Activated CD4-positive, CD25-positive, alpha-beta regulatory T cell treated with anti-CD3 and anti-CD28 coated beads, Interleukin-2, amount 50 U/mL, for 72 hours (primary cell): ENCODE results near the gene RHEB.

ENCODE experiments used
- DNase-seq: peaks from one replicate; pipeline ENCODE4 v3.0.0; 2021

Gene RHEB

DNA sequence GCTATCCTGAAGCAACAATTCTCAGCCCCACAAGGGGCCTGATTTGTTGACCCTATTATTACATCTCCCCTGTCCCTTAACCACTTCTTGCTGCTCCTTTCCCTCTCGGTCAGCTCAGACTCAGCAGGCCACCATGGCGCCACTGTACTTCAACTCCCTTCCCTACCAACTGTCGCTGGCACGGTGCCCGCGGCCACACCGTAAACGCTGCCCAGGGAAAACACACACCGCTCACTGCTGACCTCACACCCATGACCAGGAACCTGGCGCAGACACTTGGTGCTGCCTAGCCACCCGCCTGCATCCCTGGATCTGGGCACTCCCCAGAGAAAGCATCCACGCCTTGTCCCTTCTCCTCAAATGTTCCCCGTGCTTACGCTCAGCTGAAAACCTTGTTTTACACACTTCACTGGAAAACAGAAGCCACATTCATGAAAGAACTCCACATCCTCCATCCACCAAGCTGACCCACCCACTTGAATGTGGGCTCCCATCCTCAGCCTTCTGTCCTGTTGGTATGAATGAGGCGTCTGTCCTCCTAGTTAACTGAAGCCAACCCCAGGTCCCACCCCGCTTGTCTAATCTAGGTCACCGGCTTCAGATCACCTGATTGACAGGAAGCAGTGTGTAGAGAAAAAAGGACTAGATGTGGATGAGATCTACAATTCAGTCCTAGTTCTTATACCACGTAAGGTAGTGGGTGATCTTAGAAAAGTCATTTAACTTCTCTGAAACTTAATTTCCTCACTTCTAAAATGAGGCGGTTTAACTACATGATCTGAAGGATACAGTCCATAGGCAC is 51.3 kb downstream of the RHEB start:
- no peak for DNase-seq

DNA sequence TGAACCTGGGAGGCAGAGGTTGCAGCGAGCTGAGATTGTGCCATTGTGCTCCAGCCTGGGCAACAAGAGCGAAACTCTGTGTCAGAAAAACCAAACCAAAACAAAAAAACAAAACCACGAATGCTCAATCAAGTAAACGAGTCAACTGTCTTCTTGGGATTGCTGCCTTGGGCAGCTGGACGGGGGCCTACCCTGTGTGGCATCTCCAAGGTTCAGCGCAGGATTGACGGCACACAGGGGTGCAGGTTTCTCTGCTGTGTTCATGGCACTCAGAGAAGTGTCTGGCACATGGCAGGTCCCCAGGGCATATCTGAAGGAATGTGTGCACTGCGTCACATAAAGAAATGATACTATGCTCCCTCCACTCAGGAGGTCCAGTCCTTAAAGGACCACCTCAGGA is 54.5 kb downstream of the RHEB start:
- no peak for DNase-seq

DNA sequence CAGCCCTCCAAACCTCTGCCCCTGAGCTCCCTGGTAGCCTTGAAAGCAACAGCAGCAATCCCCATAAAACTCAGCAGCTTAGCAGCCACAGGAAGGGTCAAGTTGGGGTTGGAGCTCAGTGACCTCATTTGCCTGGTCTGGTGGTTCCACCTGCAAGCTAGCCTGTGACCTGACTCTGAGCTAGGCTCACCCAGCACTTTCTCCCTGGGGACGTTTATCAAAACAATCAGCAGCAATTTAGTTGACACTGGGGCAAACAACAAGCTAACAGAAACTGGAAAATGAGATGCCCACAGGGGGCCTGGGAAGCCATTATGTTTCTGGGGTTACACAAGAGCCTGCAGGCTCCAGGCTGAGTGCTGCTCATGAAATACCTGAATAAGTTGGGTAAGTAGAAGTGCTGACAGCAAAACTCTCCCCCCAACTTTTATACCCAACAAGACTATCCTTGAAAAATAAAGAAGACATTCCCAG is 57.4 kb downstream of the RHEB start:
- DNase-seq, result no peak

DNA sequence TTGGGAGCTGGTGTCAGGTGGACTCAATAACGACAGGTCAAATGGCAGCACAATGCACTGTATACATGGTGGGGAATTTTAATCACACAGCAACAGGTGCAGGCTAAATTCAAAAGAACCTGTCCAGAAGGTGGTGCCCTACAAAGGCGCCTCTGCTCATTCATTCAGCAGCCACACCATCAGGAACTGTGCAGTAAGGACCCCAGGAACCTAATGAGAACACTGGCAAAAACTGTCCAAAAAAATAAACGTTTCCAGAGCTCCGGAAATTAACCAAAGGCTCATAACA is 57.8 kb downstream of the RHEB start:
- no peak for DNase-seq

DNA sequence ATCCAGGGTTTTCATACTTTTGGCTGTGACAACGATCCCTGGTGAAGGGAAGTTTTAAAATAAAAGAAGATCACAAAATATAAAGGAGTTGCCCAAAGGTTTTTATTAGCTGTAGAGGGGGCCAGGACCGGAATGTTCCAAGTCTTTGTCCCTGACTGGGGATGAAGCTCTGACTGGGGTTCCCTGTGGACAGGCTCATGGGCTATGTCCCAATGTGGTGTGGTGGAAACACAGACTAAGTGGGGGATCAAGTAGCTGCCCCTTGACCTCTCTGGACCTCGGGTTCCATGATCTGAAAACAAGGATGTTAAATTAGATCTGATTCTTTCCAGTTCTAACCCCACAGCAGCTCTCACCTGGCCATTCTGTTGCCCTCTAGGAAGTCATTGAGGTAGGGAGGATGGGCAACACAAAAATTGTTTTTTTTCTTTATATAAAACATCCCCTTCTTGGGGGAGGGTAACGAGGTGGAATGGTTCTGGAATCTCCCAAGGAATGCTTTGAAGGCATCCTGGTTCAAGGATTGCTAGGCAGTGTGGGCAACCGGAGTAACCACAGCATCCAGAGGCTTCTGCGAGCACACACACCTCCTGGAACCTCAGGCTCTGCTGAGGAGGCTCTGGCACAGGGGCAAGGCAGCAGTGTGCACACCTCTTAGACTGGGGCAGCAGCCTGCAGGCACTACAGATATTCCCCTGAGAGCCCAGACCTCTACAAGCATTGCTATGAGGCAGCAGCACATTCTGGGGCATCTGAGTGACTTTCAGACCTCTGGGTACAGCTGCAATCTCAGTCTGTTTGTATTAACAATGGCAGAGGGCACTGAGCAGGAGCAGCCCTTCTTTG is 58.4 kb downstream of the RHEB start:
- no peak for DNase-seq

DNA sequence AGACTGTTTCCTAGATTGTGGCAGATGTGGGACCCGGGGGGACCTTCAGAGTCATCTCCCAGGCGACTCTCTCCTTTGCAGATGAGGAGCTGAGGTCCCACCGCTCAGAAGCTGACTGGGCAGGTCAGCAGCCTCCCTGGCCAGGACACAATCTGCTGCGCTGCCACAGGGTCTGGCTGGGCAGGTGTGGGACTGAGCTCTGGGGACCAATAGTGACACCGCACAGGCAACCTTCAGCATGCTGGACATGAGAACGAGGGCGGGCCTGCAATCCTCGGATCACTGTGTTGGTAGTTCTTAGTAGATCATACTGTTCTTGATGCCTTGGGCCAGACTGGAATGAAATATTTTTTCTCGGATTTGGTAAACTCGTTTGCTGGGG is 59.2 kb downstream of the RHEB start:
- no peak for DNase-seq

DNA sequence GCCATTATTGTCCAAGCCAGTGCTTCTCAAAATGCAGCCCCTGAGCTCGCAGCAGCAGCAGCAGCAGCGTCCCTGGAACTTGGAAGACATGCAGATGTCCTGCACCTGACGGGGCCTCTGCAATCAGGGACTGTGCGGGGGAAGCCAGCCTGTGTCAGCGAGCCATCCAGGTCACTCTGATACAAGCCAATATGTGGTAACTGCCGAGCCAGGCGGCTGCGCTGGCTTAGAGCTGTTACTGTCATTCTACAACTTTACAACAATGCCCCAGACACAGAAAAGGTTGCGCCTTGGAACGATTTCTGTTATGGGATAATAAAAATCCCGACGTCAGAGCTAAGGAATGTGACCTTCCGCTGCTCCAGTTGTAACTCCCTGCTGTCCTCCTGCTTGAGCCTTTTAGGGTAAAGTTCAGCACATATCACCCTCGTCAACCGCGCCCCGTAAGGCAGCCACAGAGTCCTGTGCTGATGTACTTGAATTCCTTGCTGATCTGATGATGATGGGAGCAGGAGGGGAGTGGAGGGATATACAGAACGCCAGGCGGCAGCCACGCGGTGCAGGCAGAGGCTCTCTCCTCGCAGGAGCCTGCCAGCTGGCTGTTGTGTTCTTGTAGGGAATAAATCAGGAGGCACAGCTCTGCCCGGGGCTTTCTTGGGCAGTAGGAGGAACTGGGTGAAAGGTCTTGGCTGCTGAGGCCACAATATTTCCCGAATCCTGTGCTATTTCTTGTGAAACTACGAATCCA is 59.8 kb downstream of the RHEB start:
- DNase-seq, result no peak

DNA sequence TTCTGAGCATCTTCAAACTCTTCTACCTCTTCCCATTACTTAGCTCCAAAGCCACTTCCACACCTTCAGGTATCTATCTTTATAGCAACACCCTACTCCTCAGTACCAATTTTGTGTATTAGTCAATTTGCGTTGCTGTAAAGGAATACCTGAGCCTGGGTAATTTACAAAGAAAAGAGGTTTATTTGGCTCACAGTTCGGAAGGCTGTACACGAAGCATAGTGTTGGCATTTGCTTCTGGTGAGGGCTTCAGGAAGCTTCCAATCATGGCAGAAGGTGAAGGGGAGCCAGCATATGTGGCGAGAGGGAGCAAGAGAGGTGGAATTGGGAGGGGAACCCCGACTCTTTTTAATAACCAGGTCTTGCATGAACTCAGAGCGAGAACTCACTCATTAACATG is 62.2 kb downstream of the RHEB start:
- DNase-seq, result no peak

DNA sequence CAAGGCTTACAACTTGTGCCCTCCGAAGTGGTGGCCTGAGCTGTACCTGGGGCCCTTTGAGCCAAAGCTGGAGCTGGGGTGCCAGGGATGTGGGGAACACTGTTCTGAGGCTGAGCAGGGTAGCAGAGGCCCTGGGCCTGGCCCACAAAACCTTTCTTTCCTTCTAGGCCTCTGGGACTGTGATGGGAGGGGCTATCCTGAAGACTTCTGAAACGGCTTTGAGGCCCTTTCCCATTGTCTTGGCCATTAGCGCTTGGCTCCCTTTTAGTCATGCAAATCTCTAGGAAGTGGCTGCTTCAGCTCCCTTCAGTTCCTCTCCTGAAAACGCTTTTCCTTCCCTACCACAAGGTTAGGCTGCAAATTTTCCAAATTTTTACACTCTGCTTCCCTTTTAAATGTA is 62.9 kb downstream of the RHEB start:
- no peak for DNase-seq

DNA sequence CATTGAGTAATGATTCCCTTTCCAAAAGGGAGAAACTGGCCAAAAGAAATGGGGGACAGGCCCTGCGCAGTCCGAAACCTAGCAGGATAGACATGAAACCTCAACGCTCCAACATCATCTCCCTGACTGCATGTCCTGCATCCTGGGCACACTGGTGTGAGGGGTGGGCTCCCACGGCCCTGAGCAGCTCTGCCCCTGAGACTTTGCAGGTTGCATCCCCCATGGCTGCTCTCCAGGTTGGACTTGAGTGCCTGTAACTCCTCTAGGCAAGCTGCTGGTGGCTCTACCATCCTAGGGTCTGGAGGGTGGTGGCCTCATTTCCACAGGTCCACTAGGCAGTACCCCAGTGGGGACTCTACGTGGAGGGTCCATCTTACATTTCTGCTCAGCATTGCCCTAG is 63.4 kb downstream of the RHEB start:
- no peak for DNase-seq

DNA sequence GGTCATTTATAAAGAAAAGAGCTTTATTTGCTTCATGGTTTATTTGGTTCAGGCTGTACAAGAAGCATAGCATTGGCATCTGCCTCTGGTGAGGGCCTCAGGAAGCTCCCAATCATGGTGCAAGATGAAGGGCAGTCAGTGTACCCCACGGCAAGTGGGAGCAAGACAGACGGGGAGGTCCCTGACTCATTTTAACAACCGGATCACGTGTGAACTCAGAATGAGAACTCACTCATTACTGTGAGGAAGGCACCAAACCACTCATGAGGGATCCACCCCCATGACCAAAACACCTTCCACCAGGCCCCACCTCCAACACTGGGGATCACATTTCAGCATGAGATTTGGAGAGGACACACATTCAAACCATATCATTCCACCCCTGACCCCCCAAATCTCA is 64.0 kb downstream of the RHEB start:
- no peak for DNase-seq

DNA sequence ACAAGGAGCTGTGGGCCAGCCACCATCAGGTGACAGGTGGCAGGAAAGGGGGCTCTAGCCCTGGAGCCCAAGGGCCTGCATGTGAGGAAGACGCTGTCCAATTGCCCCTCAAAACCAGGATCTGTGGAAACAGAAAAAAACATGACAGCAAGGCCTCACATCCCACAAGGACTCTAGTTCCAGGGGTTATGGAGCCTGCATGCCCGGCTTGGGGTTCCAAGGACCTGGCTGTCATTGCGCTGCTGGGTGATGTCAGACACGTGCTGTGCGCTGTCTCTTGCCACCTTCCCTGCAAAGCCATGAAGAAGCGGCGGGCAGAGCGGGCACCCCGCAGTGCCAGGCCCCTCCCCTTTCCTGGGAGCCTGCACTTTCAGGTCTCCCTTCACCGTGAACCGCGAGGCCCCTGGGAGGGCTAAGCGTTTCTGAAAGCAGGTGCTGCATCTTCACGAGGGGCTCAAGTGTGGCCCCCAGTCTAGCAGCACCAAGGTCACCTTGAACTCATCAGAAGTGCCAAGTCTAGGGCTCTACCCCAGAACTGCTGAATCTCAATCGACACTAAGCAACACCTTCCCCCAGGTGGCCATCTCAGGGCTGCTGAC is 64.7 kb downstream of the RHEB start:
- DNase-seq, result peak; percentile 21

DNA sequence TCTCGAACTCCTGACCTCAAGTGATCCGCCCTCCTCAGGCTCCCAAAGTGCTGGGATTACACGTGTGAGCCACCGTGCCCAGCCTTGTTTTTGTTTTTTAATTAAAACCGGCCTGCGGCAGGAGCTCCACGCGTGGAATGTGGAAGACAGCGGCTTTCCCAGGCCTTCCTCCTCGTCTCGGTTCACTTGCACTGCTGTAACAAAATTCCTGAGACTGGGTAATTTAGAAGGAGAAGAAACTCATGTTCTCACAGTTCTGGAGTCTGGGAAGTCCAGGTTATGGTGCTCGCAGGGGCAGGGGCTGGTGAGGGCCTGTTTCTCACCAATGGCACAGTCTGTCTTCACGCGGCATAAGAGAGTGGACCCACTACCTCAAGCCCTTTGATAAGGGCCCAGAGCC is 65.4 kb downstream of the RHEB start:
- DNase-seq, result no peak

DNA sequence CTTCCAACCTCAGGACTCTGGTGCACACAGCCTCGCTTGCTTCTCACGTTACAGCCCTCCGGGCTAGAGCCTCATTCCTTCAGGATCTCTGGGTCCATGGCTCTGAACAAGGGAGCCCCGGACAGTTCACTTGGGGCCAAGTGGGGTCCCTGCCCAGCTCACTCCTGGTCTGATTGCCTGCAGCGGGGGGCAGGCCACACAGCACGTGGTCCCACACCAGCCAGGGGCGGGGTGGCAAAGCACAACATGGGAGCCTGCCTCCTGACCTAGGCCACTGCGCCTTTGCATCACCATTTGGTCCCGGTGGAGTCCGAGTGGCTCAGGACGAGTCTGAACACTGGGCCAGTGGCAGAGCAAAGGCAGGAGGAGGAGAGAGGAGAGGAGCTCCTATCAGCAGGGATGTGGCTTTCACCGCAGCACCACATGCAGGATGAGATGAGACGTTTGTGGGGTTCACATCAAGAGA is 66.3 kb downstream of the RHEB start:
- no peak for DNase-seq

DNA sequence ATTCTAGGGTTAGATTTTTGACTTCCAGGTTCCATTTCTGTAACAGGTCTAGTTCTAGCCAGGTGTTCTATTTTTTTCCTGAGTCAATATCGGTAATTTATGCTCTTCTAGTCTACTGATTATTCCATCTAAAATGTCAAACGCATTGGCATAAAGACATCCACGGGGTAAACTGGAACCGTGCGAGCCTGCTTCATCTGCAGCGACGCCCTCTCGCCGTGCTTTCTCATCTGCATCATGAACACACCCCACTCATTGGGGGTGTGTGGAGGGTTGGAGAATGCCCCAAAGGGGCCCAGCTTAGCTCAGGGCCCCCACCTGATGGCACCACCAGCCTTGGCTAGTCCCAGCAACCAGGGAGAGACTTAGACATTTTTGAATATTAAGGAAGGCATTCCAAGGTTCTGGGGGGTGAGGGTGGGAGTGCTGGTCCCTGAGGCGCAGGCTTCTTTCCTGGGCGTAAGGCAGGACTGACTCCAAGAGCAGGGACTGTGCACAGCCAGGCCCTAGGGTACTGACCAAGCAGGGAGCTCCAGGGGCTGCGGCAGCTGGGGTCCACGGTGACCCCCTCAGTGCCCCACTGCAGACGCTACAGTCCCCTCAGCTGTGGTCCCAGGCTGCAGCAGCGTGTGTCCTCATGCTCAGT is 66.9 kb downstream of the RHEB start:
- peak; percentile 21 for DNase-seq

DNA sequence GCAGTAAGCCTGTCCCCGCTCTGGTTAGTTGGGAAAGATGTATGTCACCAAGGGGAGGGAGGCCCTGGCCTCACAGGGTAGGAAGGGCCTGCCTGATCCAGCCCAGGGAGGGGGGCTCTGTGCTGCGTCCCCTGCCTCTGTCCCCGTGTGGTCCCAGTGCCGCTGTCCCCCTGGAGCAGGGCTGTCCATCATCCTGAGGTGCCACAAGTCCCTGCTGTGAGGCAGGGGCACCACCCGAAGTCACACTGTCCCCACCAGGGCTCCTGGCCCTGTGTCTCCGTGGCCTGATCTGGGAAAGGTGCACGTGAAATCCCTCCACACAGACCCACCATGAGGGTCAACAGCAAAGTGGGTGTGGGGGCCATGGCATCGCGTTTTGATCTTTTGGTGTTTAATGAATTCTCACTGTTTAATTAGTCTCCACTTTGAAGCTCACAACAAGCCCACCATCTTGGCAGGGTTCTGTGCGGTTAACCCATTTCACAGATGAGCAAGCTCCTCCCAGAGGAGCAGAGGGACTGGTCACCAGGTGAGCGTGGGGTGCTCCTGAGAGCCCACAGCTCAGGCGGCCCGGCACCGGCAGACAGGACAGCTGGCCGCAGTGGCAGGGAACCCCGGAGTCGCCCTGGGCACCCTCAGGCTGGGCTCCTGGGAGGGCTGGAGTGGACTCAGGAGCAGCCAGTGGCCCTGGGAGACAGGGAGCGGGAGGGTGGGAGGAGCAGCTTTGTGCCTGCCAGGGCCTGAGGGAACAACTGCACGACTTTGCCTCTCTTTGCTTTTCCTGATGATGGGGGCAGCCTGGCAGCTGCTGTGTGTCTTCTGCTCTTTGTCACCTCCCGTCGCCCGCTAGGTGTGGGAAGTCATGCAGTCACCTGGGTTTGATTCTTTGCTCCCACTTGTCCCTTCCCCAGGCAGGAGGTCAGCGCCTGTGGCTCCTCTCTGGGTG is 67.8 kb downstream of the RHEB start:
- DNase-seq, result peak; percentile 22

DNA sequence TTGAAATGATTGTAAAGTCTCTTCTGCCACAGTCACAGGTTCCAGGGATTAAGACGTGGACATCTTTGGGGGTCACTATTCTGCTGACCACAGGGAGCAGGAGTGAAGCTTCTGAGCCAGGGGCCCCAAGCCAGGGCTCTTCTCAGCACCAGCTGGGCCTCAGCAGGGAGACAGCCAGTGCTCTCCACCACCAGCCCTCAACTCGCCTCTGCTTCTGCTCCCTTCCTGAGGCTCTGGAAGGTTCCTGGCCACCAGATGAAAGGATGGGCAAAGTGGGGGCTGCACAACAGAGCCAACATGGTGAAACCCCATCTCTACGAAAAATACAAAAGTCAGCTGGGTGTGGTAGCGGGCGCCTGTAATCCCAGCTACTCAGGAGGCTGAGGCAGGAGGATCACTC is 68.5 kb downstream of the RHEB start:
- peak; percentile 15 for DNase-seq

DNA sequence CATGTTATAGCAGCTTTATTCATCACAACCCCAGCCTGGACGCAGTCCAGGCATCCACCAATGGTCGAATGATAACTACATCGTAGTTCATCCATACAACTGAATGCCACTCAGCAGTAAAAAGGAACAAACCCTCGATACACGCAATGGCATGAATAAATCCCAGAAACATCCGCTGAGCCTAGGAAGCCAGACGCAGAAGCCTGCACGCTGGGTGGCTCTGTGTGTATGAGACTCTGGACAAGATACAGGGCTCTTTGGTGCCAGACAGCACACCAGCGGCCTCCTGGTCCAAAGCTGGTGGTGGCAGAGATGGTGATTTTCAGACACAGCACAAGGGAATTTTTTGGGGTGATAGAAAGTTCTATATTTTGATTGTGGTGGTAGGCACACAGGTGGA is 69.7 kb downstream of the RHEB start:
- peak; percentile 19 for DNase-seq

DNA sequence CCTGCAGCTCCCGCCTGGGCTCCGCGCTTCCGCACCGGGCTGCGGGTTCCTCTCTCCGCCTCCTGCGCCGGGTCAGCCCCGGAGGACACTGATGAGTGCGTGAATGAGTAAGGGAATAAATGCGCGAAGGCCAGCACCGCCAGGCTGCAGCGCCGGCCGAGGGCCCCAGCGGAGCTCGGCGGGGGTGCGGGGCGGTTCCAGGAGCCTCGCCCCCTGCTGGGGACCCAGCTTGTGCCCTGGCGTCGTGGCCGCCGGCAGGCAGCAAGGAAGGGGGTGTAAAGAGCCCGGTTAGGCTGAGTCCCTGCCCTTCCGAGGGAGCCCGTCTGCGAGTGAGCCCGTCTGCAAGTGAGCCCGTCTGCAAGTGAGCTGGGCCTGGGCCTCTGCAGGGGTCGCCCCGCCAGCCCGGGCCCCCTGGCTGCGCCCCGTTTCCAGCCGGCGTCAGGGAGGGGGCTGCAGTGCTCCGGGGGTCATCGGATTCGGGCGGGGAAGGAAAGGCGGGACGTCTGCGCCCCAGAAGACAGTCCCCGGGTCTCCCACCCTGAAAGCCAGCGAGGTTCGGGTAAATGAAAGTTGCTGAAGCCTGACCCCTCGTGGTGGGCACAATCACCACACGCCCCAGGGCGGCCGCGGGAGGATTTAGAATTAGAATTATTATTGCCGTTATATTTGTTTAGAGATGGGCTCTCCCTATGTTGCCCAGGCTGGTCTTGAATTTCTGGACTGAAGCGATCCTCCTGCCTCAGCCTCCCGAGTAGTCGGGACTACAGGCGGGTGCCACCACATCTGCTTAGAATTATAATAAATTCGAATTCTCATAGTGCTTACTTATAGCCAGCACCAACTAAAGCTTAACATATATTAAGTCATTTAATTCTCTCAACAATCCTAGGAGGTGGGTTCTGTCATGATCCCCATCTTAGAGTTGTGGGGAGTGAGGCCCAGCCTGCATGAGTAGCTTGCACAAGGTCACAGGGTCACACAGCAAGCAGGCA is 71.1 kb downstream of the RHEB start:
- DNase-seq, result peak; percentile 73

DNA sequence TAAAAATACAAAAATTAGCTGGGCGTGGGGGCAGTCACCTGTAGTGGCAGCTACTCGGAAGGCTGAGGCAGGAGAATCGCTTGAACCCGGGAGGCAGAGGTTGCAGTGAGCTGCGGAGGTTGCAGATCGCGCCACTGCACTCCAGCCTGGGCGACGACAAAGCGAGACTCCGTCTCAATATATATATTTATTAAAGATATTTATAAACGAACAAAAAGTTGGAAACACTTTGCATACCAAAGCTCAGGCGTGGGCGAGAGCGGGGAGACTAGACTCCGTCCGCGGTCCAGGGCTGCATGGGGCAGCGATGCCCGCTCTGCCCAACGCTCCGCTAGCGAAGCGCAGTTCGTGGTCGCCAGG is 71.8 kb downstream of the RHEB start:
- DNase-seq, result no peak
